SK-N-SH (cell line): ENCODE measurements around the gene DGKE. TPM values are rescaled to one million over a fixed set of nuclear protein-coding genes. Genes with fewer than 3 reads are reported as not detected.

Experiments used
- CTCF ChIA-PET: fragments of 300-600, 350-600 bp; formaldehyde crosslinking; extraction: SDS; loops from one replicate; lab custom pipeline; 2021; lab: Yijun Ruan, JAX
- POLR2A ChIA-PET: fragments of 350-600 bp; sonication (Branson Sonifier 250); formaldehyde crosslinking; extraction: SDS; loops from one replicate; lab custom pipeline; 2020; ENCODE audit warnings: antibody characterized with exemption, inconsistent platforms; lab: Yijun Ruan, JAX
- DNase-seq: peaks from one replicate; pipeline ENCODE4 v3.0.0; 2012
- H2AFZ ChIP-seq: fragments of 200-600 bp; sonication (generic); 2 replicates; pipeline ENCODE4 v1.8.1; 2016; ENCODE audit warnings: antibody characterized with exemption, mild to moderate bottlenecking, low read depth
- H3F3A ChIP-seq: fragments of 200-600 bp; sonication (generic); replicated peaks from 2 replicates; pipeline ENCODE3; 2016; ENCODE audit warnings: antibody characterized with exemption, mild to moderate bottlenecking; ENCODE audit not compliant: insufficient read depth
- H3K27ac ChIP-seq, 2 experiments: fragments of 200-500 bp in 1 of 2; fragments of 200-600 bp in 1 of 2; sonication (Bioruptor generic) in 1 of 2; sonication (generic), shearing (Covaris generic) in 1 of 2; 2 replicates each; pipeline versions ENCODE4 v1.5.1 to v1.6.1; 2014 to 2016; ENCODE audit warnings: low read depth in 2 of 2, inconsistent platforms in 1 of 2, low read length in 1 of 2, mild to moderate bottlenecking in 1 of 2, mixed read lengths in 1 of 2
- H3K27me3 ChIP-seq: fragments of 200-600 bp; sonication (generic), shearing (Covaris generic); 2 replicates; pipeline ENCODE4 v1.6.1; 2016; ENCODE audit warnings: mixed run types; ENCODE audit not compliant: insufficient read depth
- H3K36me3 ChIP-seq, 2 experiments: fragments of 200-500 bp in 1 of 2; fragments of 200-600 bp in 1 of 2; sonication (Bioruptor generic) in 1 of 2; sonication (generic) in 1 of 2; replicated peaks in 1 of 2; 2 replicates each; pipeline versions ENCODE3 to v1.5.1; 2014 to 2016; ENCODE audit warnings: low read length in 1 of 2, mild to moderate bottlenecking in 1 of 2; ENCODE audit not compliant: insufficient read depth in 2 of 2, control insufficient read depth in 1 of 2
- H3K4me1 ChIP-seq, 2 experiments: fragments of 200-500 bp in 1 of 2; fragments of 200-600 bp in 1 of 2; sonication (Bioruptor generic) in 1 of 2; sonication (generic), shearing (Covaris generic) in 1 of 2; 2 replicates each; pipeline versions ENCODE4 v1.5.1 to v1.6.1; 2014 to 2016; ENCODE audit warnings: low read depth in 1 of 2, low read length in 1 of 2, mixed run types in 1 of 2; ENCODE audit not compliant: insufficient read depth in 2 of 2, control insufficient read depth in 1 of 2
- H3K4me2 ChIP-seq: fragments of 200-600 bp; sonication (generic), shearing (Covaris generic); 2 replicates; pipeline ENCODE4 v1.6.1; 2017; ENCODE audit warnings: mixed run types
- H3K4me3 ChIP-seq, 2 experiments: fragments of 200-500 bp in 1 of 2; fragments of 200-600 bp in 1 of 2; sonication (Bioruptor generic) in 1 of 2; sonication (generic), shearing (Covaris generic) in 1 of 2; 2 replicates each; pipeline versions ENCODE4 v1.5.1 to v1.8.1; 2014 to 2016; ENCODE audit warnings: low read depth in 2 of 2, inconsistent platforms in 1 of 2, low read length in 1 of 2, mild to moderate bottlenecking in 1 of 2, mixed read lengths in 1 of 2, moderate library complexity in 1 of 2
- H3K79me2 ChIP-seq: fragments of 200-600 bp; sonication (generic); 2 replicates; pipeline ENCODE4 v1.8.1; 2017; ENCODE audit warnings: mild to moderate bottlenecking; ENCODE audit not compliant: insufficient read depth
- H3K9ac ChIP-seq: fragments of 200-600 bp; sonication (generic); 2 replicates; pipeline ENCODE4 v1.6.1; 2017; ENCODE audit warnings: mixed run types
- H3K9me2 ChIP-seq: fragments of 200-600 bp; sonication (generic); 2 replicates; pipeline ENCODE4 v1.6.1; 2017; ENCODE audit warnings: mixed run types
- H3K9me3 ChIP-seq: fragments of 200-600 bp; sonication (generic); 2 replicates; pipeline ENCODE4 v1.6.1; 2017; ENCODE audit warnings: mixed run types, mild to moderate bottlenecking, moderate library complexity
- H4K20me1 ChIP-seq: fragments of 200-600 bp; sonication (generic); 2 replicates; pipeline ENCODE4 v1.6.1; 2017; ENCODE audit warnings: mild to moderate bottlenecking, mixed run types; ENCODE audit not compliant: insufficient read depth
- CHD2 ChIP-seq: fragments of 150-350 bp; IDR thresholded peaks from 2 replicates; pipeline ENCODE4 v1.6.1; 2018; ENCODE audit warnings: low read length; ENCODE audit not compliant: partially characterized antibody
- ELF1 ChIP-seq: IDR thresholded peaks from 2 replicates; pipeline ENCODE4 v1.4.0; 2012
- EP300 ChIP-seq, 2 experiments: IDR thresholded peaks; 2 replicates each; pipeline versions ENCODE4 v1.4.0 to v1.6.1; 2012; ENCODE audit warnings: borderline replicate concordance in 1 of 2, low read depth in 1 of 2, low read length in 1 of 2
- FOSL2 ChIP-seq: IDR thresholded peaks from 2 replicates; pipeline ENCODE4 v1.4.0; 2012; ENCODE audit warnings: low read depth, mild to moderate bottlenecking, moderate library complexity, borderline replicate concordance
- FOXJ3 ChIP-seq: sonication (generic); formaldehyde crosslinking; IDR thresholded peaks from 2 replicates; pipeline ENCODE4 v1.5.1; 2020; ENCODE audit warnings: mild to moderate bottlenecking, missing genetic modification reagents
- FOXM1 ChIP-seq: IDR thresholded peaks from 2 replicates; pipeline ENCODE4 v1.4.0; 2012; ENCODE audit warnings: low read depth, mild to moderate bottlenecking
- MXI1 ChIP-seq: IDR thresholded peaks from 2 replicates; pipeline ENCODE4 v1.6.1; 2012; ENCODE audit warnings: mild to moderate bottlenecking, low read depth, low read length, improper control_type of control experiment
- NFIC ChIP-seq: IDR thresholded peaks from 2 replicates; pipeline ENCODE4 v1.4.0; 2012; ENCODE audit warnings: borderline replicate concordance
- NRF1 ChIP-seq: IDR thresholded peaks from 2 replicates; pipeline ENCODE4 v1.6.1; 2012; ENCODE audit warnings: low read depth, mild to moderate bottlenecking, low read length
- POLR2AphosphoS5 ChIP-seq: IDR thresholded peaks from 2 replicates; pipeline ENCODE4 v1.6.1; 2012; ENCODE audit warnings: low read depth, low read length
- RAD21 ChIP-seq: IDR thresholded peaks from 2 replicates; pipeline ENCODE4 v1.6.1; 2012; ENCODE audit warnings: mild to moderate bottlenecking, low read length
- RFX5 ChIP-seq: IDR thresholded peaks from 2 replicates; pipeline ENCODE4 v1.6.1; 2012; ENCODE audit warnings: mild to moderate bottlenecking, improper control_type of control experiment, low read length
- RXRA ChIP-seq: IDR thresholded peaks from 2 replicates; pipeline ENCODE4 v1.4.0; 2012; ENCODE audit warnings: low read depth, mild to moderate bottlenecking, borderline replicate concordance
- SMC3 ChIP-seq: IDR thresholded peaks from 2 replicates; pipeline ENCODE4 v1.6.1; 2012; ENCODE audit warnings: low read depth, low read length, improper control_type of control experiment
- TAF1 ChIP-seq: IDR thresholded peaks from 2 replicates; pipeline ENCODE4 v1.6.1; 2012; ENCODE audit warnings: low read depth, mild to moderate bottlenecking, low read length, moderate library complexity, borderline replicate concordance
- USF2 ChIP-seq: fragments of 150-350 bp; IDR thresholded peaks from 2 replicates; pipeline ENCODE4 v1.6.1; 2017; ENCODE audit warnings: antibody characterized with exemption, low read length, low read depth, borderline replicate concordance
- YY1 ChIP-seq: IDR thresholded peaks from 2 replicates; pipeline ENCODE4 v1.4.0; 2012; ENCODE audit warnings: low read depth, mild to moderate bottlenecking
- WGBS: methylation state at CpG from one replicate; pipeline ENCODE4 v1.1.6; 2017; ENCODE audit warnings: low lambda C conversion rate; 5-methylcytosine and 5-hydroxymethylcytosine counted together
- polyA plus RNA-seq, 3 experiments: library from polyadenylated mRNA; depleted of rRNA; stranded (reverse); fragments of >200 nt; gene quantifications; 2 replicates each; pipeline ENCODE4 v1.2.3, GENCODE V29; 2012
- TF ChIP-seq, protein P1 (sequence below): IDR thresholded peaks from 2 replicates; pipeline ENCODE4 v1.4.0; 2012; ENCODE audit warnings: low read depth
- TF ChIP-seq, protein P2 (sequence below): IDR thresholded peaks from 2 replicates; pipeline ENCODE4; 2012
- TF ChIP-seq, protein P3 (sequence below): IDR thresholded peaks from 2 replicates; pipeline ENCODE4 v1.4.0; 2012; ENCODE audit warnings: low read depth, borderline replicate concordance
- TF ChIP-seq, protein P4 (sequence below): IDR thresholded peaks from 2 replicates; pipeline ENCODE4 v1.6.1; 2012; ENCODE audit warnings: mild to moderate bottlenecking, low read depth, low read length, moderate library complexity

The DGKE gene
- polyA plus RNA-seq, 1 of the 3 experiments (the other 2 are of a cell fraction): 2.4 TPM

GRCh38 chr17:56863974-56864373, 30.0 kb downstream of the DGKE start:
- ChIA-PET POLR2A (no interaction called here), CTCF (interaction anchor here (0.6 to 2.0 kb wide), 4 partner anchors 44 to 1337 kb away, joined by 3 to 15 read pairs (median 4); no protein-coding TSS in a partner anchor)
- Histone ChIP-seq H3K27me3 (no peaks in the 10 kb centered on the region), H3K4me3 (no peak overlapping the region), H3K36me3 (peaks cover 44 to 48% of the 10 kb centered on the region in 2 experiments), H2AFZ (no peak overlapping the region), H3K4me1 (peaks cover 0 to 5% of the 10 kb centered on the region in 2 experiments; a peak in 2 of 4 replicates), H3F3A (peaks cover 29% of the 10 kb centered on the region), H3K9ac (no peak overlapping the region), H3K79me2 (no peaks in the 10 kb centered on the region), H3K9me2 (no peaks in the 10 kb centered on the region), H4K20me1 (no peaks in the 10 kb centered on the region), H3K4me2 (no peak overlapping the region), H3K9me3 (no peaks in the 10 kb centered on the region), H3K27ac (no peak overlapping the region)
- WGBS: 60% methylated on average over 3 of the region's 3 CpGs
- no peak for DNase-seq
- TF ChIP-seq FOXM1 (no peak), NFIC (no peak), RAD21 (no peak), SMC3 (no peak), RFX5 (no peak), NRF1 (no peak), YY1 (no peak), TAF1 (no peak), CHD2 (no peak), USF2 (no peak), POLR2AphosphoS5 (no peak), FOXJ3 (CRISPR knock-in tag) (no peak)
- TF ChIP-seq, protein P1, sequence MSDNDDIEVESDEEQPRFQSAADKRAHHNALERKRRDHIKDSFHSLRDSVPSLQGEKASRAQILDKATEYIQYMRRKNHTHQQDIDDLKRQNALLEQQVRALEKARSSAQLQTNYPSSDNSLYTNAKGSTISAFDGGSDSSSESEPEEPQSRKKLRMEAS: no peak
- TF ChIP-seq, protein P2, sequence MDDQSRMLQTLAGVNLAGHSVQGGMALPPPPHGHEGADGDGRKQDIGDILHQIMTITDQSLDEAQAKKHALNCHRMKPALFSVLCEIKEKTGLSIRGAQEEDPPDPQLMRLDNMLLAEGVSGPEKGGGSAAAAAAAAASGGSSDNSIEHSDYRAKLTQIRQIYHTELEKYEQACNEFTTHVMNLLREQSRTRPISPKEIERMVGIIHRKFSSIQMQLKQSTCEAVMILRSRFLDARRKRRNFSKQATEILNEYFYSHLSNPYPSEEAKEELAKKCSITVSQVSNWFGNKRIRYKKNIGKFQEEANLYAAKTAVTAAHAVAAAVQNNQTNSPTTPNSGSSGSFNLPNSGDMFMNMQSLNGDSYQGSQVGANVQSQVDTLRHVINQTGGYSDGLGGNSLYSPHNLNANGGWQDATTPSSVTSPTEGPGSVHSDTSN: no peak
- TF ChIP-seq, protein P3, sequence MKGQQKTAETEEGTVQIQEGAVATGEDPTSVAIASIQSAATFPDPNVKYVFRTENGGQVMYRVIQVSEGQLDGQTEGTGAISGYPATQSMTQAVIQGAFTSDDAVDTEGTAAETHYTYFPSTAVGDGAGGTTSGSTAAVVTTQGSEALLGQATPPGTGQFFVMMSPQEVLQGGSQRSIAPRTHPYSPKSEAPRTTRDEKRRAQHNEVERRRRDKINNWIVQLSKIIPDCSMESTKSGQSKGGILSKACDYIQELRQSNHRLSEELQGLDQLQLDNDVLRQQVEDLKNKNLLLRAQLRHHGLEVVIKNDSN: no peak

DNA sequence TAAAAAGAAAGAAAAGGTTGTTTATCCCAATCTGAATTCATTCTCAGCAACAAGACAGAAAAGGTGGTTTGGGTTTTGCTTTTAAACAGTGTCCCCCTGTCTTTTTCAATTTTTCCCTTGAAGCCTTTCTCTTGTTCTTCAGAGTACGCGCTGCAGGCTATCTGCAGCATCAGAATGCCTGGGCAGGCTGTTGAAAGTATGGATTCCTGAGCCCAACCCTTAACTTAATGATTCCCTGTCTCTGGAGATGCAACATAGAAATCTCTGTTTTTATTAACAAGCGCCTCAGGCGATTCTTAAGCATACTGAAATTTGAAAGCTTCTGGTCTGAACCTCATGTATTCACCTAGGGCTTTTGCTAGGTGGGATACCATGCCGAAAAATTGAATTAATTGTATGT, 32.1 kb downstream of the DGKE start:
- no peaks in the 10 kb centered on the region for H3K27me3 ChIP-seq
- no peaks in the 10 kb centered on the region for H4K20me1 ChIP-seq
- H2AFZ ChIP-seq: no peak overlapping the region
- H3K9ac ChIP-seq: no peak overlapping the region
- CTCF ChIA-PET: interaction anchor here (1.0 to 2.1 kb wide), 3 partner anchors 15 to 73 kb away, joined by 3 to 12 read pairs (median 7); no protein-coding TSS in a partner anchor
- 96% methylated on average over 5 of the region's 5 CpGs for WGBS
- H3K4me1 ChIP-seq: peaks cover 0 to 5% of the 10 kb centered on the region in 2 experiments; a peak in 2 of 4 replicates
- H3K27ac ChIP-seq: no peak overlapping the region
- POLR2A ChIA-PET: no interaction called here
- H3K4me2 ChIP-seq: no peak overlapping the region
- no peak overlapping the region for H3K4me3 ChIP-seq
- H3K9me2 ChIP-seq: no peaks in the 10 kb centered on the region
- H3K9me3 ChIP-seq: no peaks in the 10 kb centered on the region
- H3K79me2 ChIP-seq: no peaks in the 10 kb centered on the region
- peaks cover 35 to 44% of the 10 kb centered on the region in 2 experiments for H3K36me3 ChIP-seq
- DNase-seq: no peak
- H3F3A ChIP-seq: peaks cover 29% of the 10 kb centered on the region
- TF ChIP-seq RXRA: no peak
- TF ChIP-seq, protein P4, sequence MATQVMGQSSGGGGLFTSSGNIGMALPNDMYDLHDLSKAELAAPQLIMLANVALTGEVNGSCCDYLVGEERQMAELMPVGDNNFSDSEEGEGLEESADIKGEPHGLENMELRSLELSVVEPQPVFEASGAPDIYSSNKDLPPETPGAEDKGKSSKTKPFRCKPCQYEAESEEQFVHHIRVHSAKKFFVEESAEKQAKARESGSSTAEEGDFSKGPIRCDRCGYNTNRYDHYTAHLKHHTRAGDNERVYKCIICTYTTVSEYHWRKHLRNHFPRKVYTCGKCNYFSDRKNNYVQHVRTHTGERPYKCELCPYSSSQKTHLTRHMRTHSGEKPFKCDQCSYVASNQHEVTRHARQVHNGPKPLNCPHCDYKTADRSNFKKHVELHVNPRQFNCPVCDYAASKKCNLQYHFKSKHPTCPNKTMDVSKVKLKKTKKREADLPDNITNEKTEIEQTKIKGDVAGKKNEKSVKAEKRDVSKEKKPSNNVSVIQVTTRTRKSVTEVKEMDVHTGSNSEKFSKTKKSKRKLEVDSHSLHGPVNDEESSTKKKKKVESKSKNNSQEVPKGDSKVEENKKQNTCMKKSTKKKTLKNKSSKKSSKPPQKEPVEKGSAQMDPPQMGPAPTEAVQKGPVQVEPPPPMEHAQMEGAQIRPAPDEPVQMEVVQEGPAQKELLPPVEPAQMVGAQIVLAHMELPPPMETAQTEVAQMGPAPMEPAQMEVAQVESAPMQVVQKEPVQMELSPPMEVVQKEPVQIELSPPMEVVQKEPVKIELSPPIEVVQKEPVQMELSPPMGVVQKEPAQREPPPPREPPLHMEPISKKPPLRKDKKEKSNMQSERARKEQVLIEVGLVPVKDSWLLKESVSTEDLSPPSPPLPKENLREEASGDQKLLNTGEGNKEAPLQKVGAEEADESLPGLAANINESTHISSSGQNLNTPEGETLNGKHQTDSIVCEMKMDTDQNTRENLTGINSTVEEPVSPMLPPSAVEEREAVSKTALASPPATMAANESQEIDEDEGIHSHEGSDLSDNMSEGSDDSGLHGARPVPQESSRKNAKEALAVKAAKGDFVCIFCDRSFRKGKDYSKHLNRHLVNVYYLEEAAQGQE: no peak
- no peak for TF ChIP-seq ELF1
- TF ChIP-seq MXI1: no peak
- no peak for TF ChIP-seq POLR2AphosphoS5
- no peak for TF ChIP-seq EP300 (IDR thresholded peaks at IDR 0.05; ENCODE audit: borderline replicate concordance in 1 of 2, low read depth in 1 of 2, low read length in 1 of 2)
- TF ChIP-seq, protein P1: no peak
- no peak for TF ChIP-seq SMC3
- TF ChIP-seq CHD2: no peak
- TF ChIP-seq NRF1: no peak
- TF ChIP-seq FOSL2: no peak
